GM19099 (cell line): ENCODE measurements around the gene RALGAPA2.

Source experiments
- POLR2A ChIP-seq: IDR thresholded peaks from 3 replicates; pipeline ENCODE4 v1.6.1; 2011; ENCODE audit warnings: low read depth; ENCODE audit not compliant: insufficient read length; ENCODE audit errors: extremely low read depth

The RALGAPA2 gene

GRCh38 chr20:20712474-20713243, at the start of gene RALGAPA2:
TSS of gene RALGAPA2 (minus strand) at chr20:20712644. CDS start at chr20:20712480, 164 bp downstream.
- TF ChIP-seq POLR2A = peak; percentile 38

GRCh38 chr20:20761301-20761700, 48.9 kb upstream of the RALGAPA2 start:
- no peak for TF ChIP-seq POLR2A

GRCh38 chr20:20759132-20759531, 46.7 kb upstream of the RALGAPA2 start:
- TF ChIP-seq POLR2A = no peak

GRCh38 chr20:20755674-20756319, 43.4 kb upstream of the RALGAPA2 start:
- TF ChIP-seq POLR2A = no peak

- TF ChIP-seq POLR2A = no peak
These were observed 42.8 kb upstream of the RALGAPA2 start for GRCh38 chr20:20755231-20755630.

GRCh38 chr20:20754714-20755113, 42.3 kb upstream of the RALGAPA2 start:
- no peak for TF ChIP-seq POLR2A

GRCh38 chr20:20752712-20753111, 40.3 kb upstream of the RALGAPA2 start:
- no peak for TF ChIP-seq POLR2A

- no peak for TF ChIP-seq POLR2A
These were observed 34.9 kb upstream of the RALGAPA2 start for GRCh38 chr20:20747298-20747697.

- no peak for TF ChIP-seq POLR2A
These were observed 31.8 kb upstream of the RALGAPA2 start for GRCh38 chr20:20744170-20744725.

GRCh38 chr20:20743511-20744169, 31.2 kb upstream of the RALGAPA2 start:
- TF ChIP-seq POLR2A = no peak

- no peak for TF ChIP-seq POLR2A
These were observed 28.9 kb upstream of the RALGAPA2 start for GRCh38 chr20:20741087-20742045.

- TF ChIP-seq POLR2A = no peak
These were observed 28.1 kb upstream of the RALGAPA2 start for GRCh38 chr20:20740541-20740940.

- TF ChIP-seq POLR2A = no peak
These were observed 24.7 kb upstream of the RALGAPA2 start for GRCh38 chr20:20737158-20737557.

- no peak for TF ChIP-seq POLR2A
These were observed 23.9 kb upstream of the RALGAPA2 start for GRCh38 chr20:20736303-20736702.
